ENCODE data around the gene ENTPD7. TPM values are rescaled to one million over a fixed set of nuclear protein-coding genes. Genes with fewer than 3 reads are reported as not detected.

The ENTPD7 gene
- total RNA-seq, 1 donor from 2014 or later, result 11.0 TPM

DNA sequence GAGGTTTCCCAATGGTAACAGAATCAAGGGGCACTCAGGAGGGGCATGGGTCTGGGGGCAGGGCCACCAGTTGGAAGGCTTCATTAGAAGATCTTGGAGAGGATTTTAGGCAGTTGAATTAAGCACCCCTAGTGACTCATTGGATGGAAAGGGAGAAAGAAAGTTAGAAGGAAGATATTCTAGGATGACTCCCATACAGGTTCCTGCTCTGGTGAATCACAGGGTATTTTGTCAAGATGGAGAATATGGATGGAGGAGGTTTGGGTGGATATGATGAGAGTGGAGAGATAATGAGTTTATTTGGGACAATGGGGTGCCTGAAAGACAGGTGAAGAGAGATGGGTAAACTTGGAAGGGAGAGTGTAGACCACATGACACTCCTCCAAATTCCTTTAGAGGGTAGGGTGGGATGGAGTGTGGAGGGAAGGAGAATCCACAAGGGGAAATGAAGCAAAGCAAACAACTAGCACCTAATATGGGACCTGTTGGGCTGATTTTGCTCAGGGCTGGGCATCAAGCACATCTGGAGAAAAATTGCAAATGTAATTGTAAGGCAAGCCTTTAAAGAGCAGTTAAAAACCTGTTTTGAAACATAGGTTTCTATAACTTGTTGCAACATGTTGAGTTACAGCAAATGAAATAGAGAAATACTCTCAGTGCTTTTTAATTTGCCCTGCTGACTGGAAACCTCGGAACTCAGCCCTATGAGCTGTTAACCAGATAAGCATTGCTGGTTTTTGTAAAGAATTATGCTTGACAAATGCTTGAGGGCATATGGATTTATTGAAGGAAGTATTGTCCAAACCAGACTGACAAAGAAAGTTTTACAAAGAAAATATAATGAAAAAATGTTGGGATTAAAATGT lies 2.9 kb upstream of the ENTPD7 start:
- Mint-ChIP-seq H3K36me3 (ENCODE audit: unreplicated experiment) (no peaks in the 10 kb centered on the region), H3K27ac (ENCODE audit: unreplicated experiment) (no peak overlapping the region), H3K9me3 (ENCODE audit: unreplicated experiment) (no peaks in the 10 kb centered on the region), H3K27me3 (ENCODE audit: unreplicated experiment) (peaks cover 4% of the 10 kb centered on the region), H3K4me3 (ENCODE audit: unreplicated experiment) (no peak overlapping the region), H3K4me1 (ENCODE audit: low read depth, unreplicated experiment) (peaks cover 4% of the 10 kb centered on the region)
- no peak for DNase-seq
- TF ChIP-seq, protein P1, sequence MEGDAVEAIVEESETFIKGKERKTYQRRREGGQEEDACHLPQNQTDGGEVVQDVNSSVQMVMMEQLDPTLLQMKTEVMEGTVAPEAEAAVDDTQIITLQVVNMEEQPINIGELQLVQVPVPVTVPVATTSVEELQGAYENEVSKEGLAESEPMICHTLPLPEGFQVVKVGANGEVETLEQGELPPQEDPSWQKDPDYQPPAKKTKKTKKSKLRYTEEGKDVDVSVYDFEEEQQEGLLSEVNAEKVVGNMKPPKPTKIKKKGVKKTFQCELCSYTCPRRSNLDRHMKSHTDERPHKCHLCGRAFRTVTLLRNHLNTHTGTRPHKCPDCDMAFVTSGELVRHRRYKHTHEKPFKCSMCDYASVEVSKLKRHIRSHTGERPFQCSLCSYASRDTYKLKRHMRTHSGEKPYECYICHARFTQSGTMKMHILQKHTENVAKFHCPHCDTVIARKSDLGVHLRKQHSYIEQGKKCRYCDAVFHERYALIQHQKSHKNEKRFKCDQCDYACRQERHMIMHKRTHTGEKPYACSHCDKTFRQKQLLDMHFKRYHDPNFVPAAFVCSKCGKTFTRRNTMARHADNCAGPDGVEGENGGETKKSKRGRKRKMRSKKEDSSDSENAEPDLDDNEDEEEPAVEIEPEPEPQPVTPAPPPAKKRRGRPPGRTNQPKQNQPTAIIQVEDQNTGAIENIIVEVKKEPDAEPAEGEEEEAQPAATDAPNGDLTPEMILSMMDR (IDR thresholded peaks at IDR 0.05; ENCODE audit: partially characterized antibody, unreplicated experiment), result no peak

DNA sequence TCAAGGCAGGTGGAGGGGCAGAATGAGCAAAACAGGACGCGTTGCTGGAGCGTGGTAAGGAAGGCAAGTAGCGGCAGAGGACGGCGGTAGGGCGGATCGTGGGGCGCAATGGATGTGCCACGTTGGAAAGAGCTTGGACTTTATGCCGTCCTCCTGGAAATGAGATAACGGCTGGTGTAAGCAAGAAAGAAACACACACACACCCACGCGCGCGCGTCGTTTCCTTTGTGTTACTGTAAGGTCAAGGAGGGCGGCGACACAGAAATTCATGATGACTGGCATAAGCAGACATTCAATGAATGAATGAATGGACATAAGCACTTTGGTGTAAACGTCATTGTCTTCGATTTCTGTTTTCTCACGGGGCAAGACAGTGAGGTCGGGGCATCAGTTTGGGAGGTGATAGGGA lies 683 bp upstream of the ENTPD7 start:
- Mint-ChIP-seq H3K27me3 (ENCODE audit: unreplicated experiment) (peaks cover 4% of the 10 kb centered on the region), H3K9me3 (ENCODE audit: unreplicated experiment) (no peaks in the 10 kb centered on the region), H3K4me1 (ENCODE audit: low read depth, unreplicated experiment) (peaks cover 4% of the 10 kb centered on the region), H3K36me3 (ENCODE audit: unreplicated experiment) (no peaks in the 10 kb centered on the region), H3K27ac (ENCODE audit: unreplicated experiment) (peak overlapping the region; percentile 19), H3K4me3 (ENCODE audit: unreplicated experiment) (peak overlapping the region; percentile 92)
- TF ChIP-seq, protein P1 (IDR thresholded peaks at IDR 0.05; ENCODE audit: partially characterized antibody, unreplicated experiment), result no peak
- DNase-seq, result peak; percentile 30

DNA sequence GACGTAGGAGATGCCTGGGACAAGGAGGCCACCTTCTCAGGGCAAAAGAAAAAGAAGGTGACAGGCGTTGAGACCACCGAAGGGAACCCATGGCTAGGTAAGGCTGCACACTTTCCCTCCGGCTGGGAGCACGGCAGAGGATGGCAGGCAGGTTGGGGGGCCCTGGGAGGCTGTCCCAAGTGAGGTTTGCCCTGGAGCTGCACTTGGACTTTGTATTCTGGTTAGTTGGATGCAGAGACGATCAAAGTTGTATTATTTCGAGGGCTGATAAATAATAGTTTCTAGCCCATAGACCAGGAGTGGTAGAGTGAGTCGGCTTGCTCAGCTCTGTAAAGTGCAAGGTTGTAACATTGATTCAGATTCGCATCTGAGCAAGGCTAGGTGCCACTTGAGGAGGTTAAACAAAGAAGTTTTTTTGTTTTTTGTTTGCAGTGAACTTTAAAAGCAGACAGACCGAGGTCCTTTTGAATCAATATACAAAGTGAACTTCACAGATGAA lies 608 bp downstream of the ENTPD7 start:
- H3K4me1 Mint-ChIP-seq (ENCODE audit: low read depth, unreplicated experiment), result peaks cover 4% of the 10 kb centered on the region
- H3K27ac Mint-ChIP-seq (ENCODE audit: unreplicated experiment), result no peak overlapping the region
- H3K36me3 Mint-ChIP-seq (ENCODE audit: unreplicated experiment), result no peaks in the 10 kb centered on the region
- DNase-seq, result no peak
- TF ChIP-seq, protein P1 (IDR thresholded peaks at IDR 0.05; ENCODE audit: partially characterized antibody, unreplicated experiment), result no peak
- peak overlapping the region; percentile 92 for H3K4me3 Mint-ChIP-seq (ENCODE audit: unreplicated experiment)
- no peaks in the 10 kb centered on the region for H3K9me3 Mint-ChIP-seq (ENCODE audit: unreplicated experiment)
- H3K27me3 Mint-ChIP-seq (ENCODE audit: unreplicated experiment), result peaks cover 4% of the 10 kb centered on the region

DNA sequence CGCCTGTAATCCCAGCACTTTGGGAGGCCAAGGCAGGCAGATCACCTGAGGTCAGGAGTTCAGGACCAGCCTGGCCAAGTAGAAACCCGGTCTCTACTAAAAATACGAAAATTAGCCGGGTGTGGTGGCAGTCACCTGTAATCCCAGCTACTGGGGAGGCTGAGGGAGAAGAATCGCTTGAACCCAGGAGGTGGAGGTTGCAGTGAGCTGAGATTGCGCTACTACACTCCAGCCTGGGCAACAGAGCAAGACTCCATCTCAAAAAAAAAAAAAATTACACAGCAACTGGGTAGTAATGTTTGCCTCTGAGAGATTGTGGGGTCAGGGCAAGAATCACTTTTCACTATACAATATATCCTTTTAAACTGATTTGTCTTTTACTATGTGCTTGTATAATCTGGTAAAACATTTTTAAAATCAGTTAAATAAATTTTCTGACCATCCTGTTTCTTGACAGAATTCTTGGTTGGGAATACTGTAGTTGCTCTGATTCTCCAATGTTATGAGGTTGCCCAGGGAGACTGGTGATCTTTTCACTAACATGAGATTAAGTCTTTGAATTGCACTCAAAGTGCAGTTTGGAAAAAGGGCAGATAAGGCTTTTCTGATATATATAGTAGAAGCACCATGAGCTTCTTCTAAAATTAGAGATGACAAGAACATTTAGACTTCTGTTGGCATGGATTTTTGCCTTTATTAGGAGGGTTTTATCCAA lies 1.5 kb downstream of the ENTPD7 start:
- Mint-ChIP-seq H3K4me1 (ENCODE audit: low read depth, unreplicated experiment) (peaks cover 4% of the 10 kb centered on the region), H3K9me3 (ENCODE audit: unreplicated experiment) (no peaks in the 10 kb centered on the region), H3K27ac (ENCODE audit: unreplicated experiment) (no peak overlapping the region), H3K4me3 (ENCODE audit: unreplicated experiment) (no peak overlapping the region), H3K36me3 (ENCODE audit: unreplicated experiment) (no peaks in the 10 kb centered on the region), H3K27me3 (ENCODE audit: unreplicated experiment) (peaks cover 4% of the 10 kb centered on the region)
- no peak for DNase-seq
- TF ChIP-seq, protein P1 (IDR thresholded peaks at IDR 0.05; ENCODE audit: partially characterized antibody, unreplicated experiment), result no peak
